Muscle of leg (tissue), 11 donors: Measurements from ENCODE around the gene RNU4-1. TPM values are rescaled to one million over a fixed set of nuclear protein-coding genes. Genes with fewer than 3 reads are reported as not detected.
"Not testable (repeated sequence)": the region's sequence is repeated elsewhere in the genome, so short reads cannot be mapped to it uniquely, and the experiment has no call there.

ENCODE experiments used
- DNase-seq: peaks from one replicate; pipeline ENCODE4 v3.0.0; 2013
- H3K27ac ChIP-seq: one replicate; pipeline ENCODE4 v1.5.1; 2013; ENCODE audit warnings: mild to moderate bottlenecking, low read length, control low read depth
- H3K27me3 ChIP-seq: one replicate; pipeline ENCODE4 v1.6.1; 2013; ENCODE audit warnings: low read length; ENCODE audit not compliant: control insufficient read depth, insufficient read depth
- H3K36me3 ChIP-seq: one replicate; pipeline ENCODE4 v1.6.1; 2013; ENCODE audit warnings: low read length; ENCODE audit not compliant: control insufficient read depth, insufficient read depth
- H3K4me1 ChIP-seq: one replicate; pipeline ENCODE4 v1.6.1; 2013; ENCODE audit warnings: low read length; ENCODE audit not compliant: control insufficient read depth, insufficient read depth
- H3K4me3 ChIP-seq: one replicate; pipeline ENCODE4 v1.5.1; 2013; ENCODE audit warnings: low read length, control low read depth
- H3K9me3 ChIP-seq: replicated peaks from 2 replicates; pipeline ENCODE4 v1.6.1; 2013; ENCODE audit warnings: low read depth, low read length; ENCODE audit not compliant: control insufficient read depth
- WGBS: methylation state at CpG from one replicate; pipeline ENCODE4 v1.1.5; 2013; ENCODE audit warnings: missing lambda C conversion rate; ENCODE audit not compliant: insufficient coverage; 5-methylcytosine and 5-hydroxymethylcytosine counted together
- polyA plus RNA-seq, 8 donors: library from polyadenylated mRNA; unstranded; fragments of 120-200 nt; gene quantifications; one replicate each; pipeline versions ENCODE4 v1.2.1 to v1.2.3, GENCODE V29; 2013; ENCODE audit warnings: inconsistent platforms in 1 of 8, low replicate concordance in 1 of 8; ENCODE audit not compliant: insufficient read length in 8 of 8, insufficient read depth in 1 of 8
- total RNA-seq: library from RNA; stranded (reverse); fragments of 120-200 nt; gene quantifications from one replicate; pipeline ENCODE4 v1.2.4, GENCODE V29; 2013

RNU4-1 gene
- total and polyA plus RNA-seq, 9 donors = 636 TPM; not detected in 8

DNA sequence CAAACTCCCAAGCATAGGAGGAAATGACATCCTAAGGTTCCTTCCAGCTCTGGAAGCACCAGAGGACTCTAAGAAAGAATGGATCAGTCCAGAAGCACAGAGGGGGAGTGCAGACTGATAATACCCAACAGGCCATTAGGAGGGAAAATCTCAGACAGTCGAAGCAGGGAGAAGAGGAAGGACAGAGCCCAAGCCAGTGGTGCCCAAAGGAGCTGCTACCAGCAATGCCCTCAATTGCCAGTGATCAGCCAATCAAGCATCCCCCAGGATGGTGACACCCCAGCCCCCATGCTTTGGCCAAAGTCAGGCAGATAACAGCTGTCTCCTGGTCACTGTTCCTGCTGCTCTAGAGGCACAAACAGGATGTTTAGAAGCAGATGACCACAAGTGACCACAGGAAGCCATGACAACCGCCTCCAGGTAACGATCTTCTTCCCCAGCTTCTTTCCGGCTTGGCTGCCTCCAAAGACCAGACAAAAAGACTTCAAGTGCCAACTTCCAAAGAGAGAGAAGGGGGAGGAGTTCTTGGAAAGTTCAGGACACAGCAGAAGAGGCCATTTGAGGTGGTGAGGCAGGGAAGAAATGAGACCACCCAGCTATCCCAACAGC is 43.7 kb downstream of the RNU4-1 start:
- WGBS = 63% methylated on average over 2 of the region's 4 CpGs
- peaks cover 16% of the 10 kb centered on the region for H3K36me3 ChIP-seq
- H3K4me1 ChIP-seq = peaks cover 52% of the 10 kb centered on the region
- H3K27me3 ChIP-seq = no peaks in the 10 kb centered on the region
- H3K9me3 ChIP-seq = no peaks in the 10 kb centered on the region
- DNase-seq = no peak
- H3K27ac ChIP-seq = peak overlapping the region; percentile 93
- no peak overlapping the region for H3K4me3 ChIP-seq

DNA sequence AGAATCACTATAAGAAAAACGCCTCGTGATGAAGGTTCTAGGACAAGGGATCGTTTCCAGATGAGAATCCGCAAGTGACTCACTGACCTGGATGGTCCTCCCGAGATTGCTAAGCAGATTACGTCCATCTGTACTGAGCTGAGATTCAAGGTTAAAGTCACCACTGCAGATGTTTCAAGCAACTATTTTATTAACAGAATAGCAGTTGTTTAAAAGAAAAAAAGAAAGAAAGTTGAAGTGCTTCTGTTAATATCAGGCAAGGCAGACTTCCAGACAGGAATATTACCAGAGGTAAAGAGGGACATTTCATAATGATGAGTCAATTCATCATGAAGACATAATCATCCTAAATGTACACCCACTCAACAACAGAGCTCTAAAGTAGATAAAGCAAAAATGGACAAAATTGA is 45.4 kb downstream of the RNU4-1 start:
- DNase-seq = peak; percentile 72
- Histone ChIP-seq H3K4me1 (peaks cover 62% of the 10 kb centered on the region), H3K27ac (peak overlapping the region; percentile 58), H3K36me3 (peaks cover 11% of the 10 kb centered on the region), H3K27me3 (no peaks in the 10 kb centered on the region), H3K9me3 (no peaks in the 10 kb centered on the region), H3K4me3 (no peak overlapping the region)
- 25% methylated on average over 4 of the region's 6 CpGs for WGBS

DNA sequence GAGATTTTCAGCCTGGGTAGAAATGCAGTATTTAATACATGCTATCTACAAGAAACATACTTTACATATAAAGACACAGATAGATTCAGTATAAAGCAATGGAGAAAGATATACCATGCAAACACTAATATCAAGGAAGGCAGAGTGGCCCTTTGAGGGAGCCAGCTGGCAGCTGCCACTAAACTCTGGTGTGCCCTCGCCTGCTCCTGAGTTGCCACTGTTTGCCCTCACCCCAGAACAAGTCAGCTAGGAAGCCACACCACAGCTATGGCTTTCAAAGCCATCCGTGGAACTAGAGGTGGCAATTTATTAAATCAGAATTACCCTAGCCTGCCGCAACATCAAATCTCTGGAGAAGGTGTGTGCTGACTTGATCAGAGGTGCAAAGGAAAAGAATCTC is 45.9 kb downstream of the RNU4-1 start:
- H3K27ac ChIP-seq = peak overlapping the region; percentile 58
- no peak overlapping the region for H3K4me3 ChIP-seq
- no CpG with 5 or more reads among the region's 3 CpGs for WGBS

DNA sequence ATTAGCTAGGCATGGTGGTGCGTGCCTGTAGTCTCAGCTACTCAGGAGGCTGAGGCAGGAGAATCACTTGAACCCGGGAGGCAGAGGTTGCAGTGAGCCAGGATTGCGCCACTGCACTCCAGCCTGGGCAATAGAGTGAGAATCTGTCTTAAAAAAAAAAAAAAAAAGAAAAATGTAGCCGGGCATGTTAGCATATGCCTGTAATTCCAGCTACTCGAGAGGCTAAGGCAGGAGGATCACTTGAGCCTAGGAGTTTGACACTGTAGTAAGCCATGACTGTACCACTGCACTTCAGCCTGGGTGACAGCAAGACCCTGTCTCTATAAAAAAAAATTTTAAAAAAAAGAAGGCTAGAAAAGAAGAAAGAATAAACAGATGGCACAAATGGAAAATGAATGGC is 46.3 kb downstream of the RNU4-1 start:
- not testable (repeated sequence) for H3K36me3 ChIP-seq, H3K4me3 ChIP-seq, DNase-seq, H3K9me3 ChIP-seq, H3K27me3 ChIP-seq
- 92% methylated on average over 3 of the region's 5 CpGs for WGBS
- peak overlapping the region; percentile 42 for H3K27ac ChIP-seq
- H3K4me1 ChIP-seq = peaks cover 67% of the 10 kb centered on the region

More for the DNA sequence above, 45.9 kb downstream of the RNU4-1 start:
- H3K4me1 ChIP-seq = peaks cover 66% of the 10 kb centered on the region
- no peaks in the 10 kb centered on the region for H3K9me3 ChIP-seq
- no peak for DNase-seq
- peaks cover 10% of the 10 kb centered on the region for H3K36me3 ChIP-seq
- H3K27me3 ChIP-seq = no peaks in the 10 kb centered on the region

Other genes starting within 250 kb of the RNU4-1 start
- gene RAB35, start 176.5 kb downstream of the RNU4-1 start, total RNA-seq = 21.3 TPM
- 10 to 100 TPM; 24.5 to 34.9 (median 31.0) TPM for gene RAB35, start 176.5 kb downstream of the RNU4-1 start, polyA plus RNA-seq
- 43.5 TPM for gene GCN1, start 98.5 kb downstream of the RNU4-1 start, total RNA-seq
- 10 to 100 TPM; 34.9 to 50.6 (median 42.4) TPM for gene GCN1, start 98.5 kb downstream of the RNU4-1 start, polyA plus RNA-seq
- 4,054 TPM for gene RPLP0, start 92.1 kb downstream of the RNU4-1 start, total RNA-seq
- 1,000 to 10,000 TPM; 3,748 to 4,784 (median 4,368) TPM for gene RPLP0, start 92.1 kb downstream of the RNU4-1 start, polyA plus RNA-seq
- gene PXN, start 27.5 kb downstream of the RNU4-1 start, total RNA-seq = 33.2 TPM
- gene PXN, start 27.5 kb downstream of the RNU4-1 start, polyA plus RNA-seq = 100 to 1,000 TPM in 7 of 8 donors, 10 to 100 TPM in 1; 90.8 to 170 (median 129) TPM
- 2,159 TPM for gene RNU4-2, start 1.3 kb downstream of the RNU4-1 start, total RNA-seq
- 1 to 10 TPM in 1 of 8 donors, not detected in 7; 2.6 TPM for gene RNU4-2, start 1.3 kb downstream of the RNU4-1 start, polyA plus RNA-seq
- gene SIRT4, start 9.1 kb upstream of the RNU4-1 start, total RNA-seq = 6.3 TPM
- gene SIRT4, start 9.1 kb upstream of the RNU4-1 start, polyA plus RNA-seq = 1 to 10 TPM; 3.4 to 4.8 (median 4.3) TPM
- gene PLA2G1B, start 34.5 kb upstream of the RNU4-1 start, total RNA-seq = 0.75 TPM
- under 1 TPM in 1 of 8 donors, not detected in 7; 0.36 TPM for gene PLA2G1B, start 34.5 kb upstream of the RNU4-1 start, polyA plus RNA-seq
- 1.2 TPM for gene MSI1, start 75.9 kb upstream of the RNU4-1 start, total RNA-seq
- gene MSI1, start 75.9 kb upstream of the RNU4-1 start, polyA plus RNA-seq = 1 to 10 TPM; 3.6 to 7.3 (median 4.7) TPM
- gene COX6A1, start 144.9 kb upstream of the RNU4-1 start, total RNA-seq = 211 TPM
- gene COX6A1, start 144.9 kb upstream of the RNU4-1 start, polyA plus RNA-seq = 100 to 1,000 TPM; 105 to 149 (median 129) TPM
- 26.6 TPM for gene TRIAP1, start 153.1 kb upstream of the RNU4-1 start, total RNA-seq
- 10 to 100 TPM; 30.0 to 37.7 (median 34.1) TPM for gene TRIAP1, start 153.1 kb upstream of the RNU4-1 start, polyA plus RNA-seq
- 21.6 TPM for gene GATC, start 153.2 kb upstream of the RNU4-1 start, total RNA-seq
- 10 to 100 TPM; 12.1 to 18.8 (median 14.7) TPM for gene GATC, start 153.2 kb upstream of the RNU4-1 start, polyA plus RNA-seq
- gene SRSF9, start 176.5 kb upstream of the RNU4-1 start, total RNA-seq = 71.6 TPM
- 100 to 1,000 TPM in 5 of 8 donors, 10 to 100 TPM in 3; 82.3 to 123 (median 103) TPM for gene SRSF9, start 176.5 kb upstream of the RNU4-1 start, polyA plus RNA-seq
- gene DYNLL1, start 202.9 kb upstream of the RNU4-1 start, total RNA-seq = 228 TPM
- gene DYNLL1, start 202.9 kb upstream of the RNU4-1 start, polyA plus RNA-seq = 100 to 1,000 TPM; 298 to 403 (median 359) TPM
- 34.5 TPM for gene COQ5, start 235.9 kb upstream of the RNU4-1 start, total RNA-seq
- 10 to 100 TPM; 32.7 to 42.3 (median 36.9) TPM for gene COQ5, start 235.9 kb upstream of the RNU4-1 start, polyA plus RNA-seq
- 80.8 TPM for gene RNF10, start 241.1 kb upstream of the RNU4-1 start, total RNA-seq
- gene RNF10, start 241.1 kb upstream of the RNU4-1 start, polyA plus RNA-seq = 100 to 1,000 TPM; 151 to 203 (median 171) TPM